Lung microvascular endothelial cell (primary cell): ENCODE measurements around the gene FKTN. TPM values are rescaled to one million over a fixed set of nuclear protein-coding genes. Genes with fewer than 3 reads are reported as not detected.
A peak's percentile ranks its signal among the peaks of the same experiment; 100 is the strongest.

Experiments
- DNase-seq, 2 donors: peaks; one replicate each; pipeline versions ENCODE4 v3.0.0 to v3.0.0-alpha.2; 2010; ENCODE audit warnings: low read depth in 2 of 2
- total RNA-seq: library from RNA; depleted of rRNA; stranded (reverse); fragments of >200 nt; gene quantifications from 2 replicates; pipeline ENCODE4 v1.2.1, GENCODE V29; 2014

The FKTN gene
- total RNA-seq, 1 donor from 2014 or later = 6.0 TPM

- DNase-seq = no peak
Observed at GRCh38 chr9:105678163-105678562, 120.2 kb downstream of the FKTN start.

GRCh38 chr9:105678781-105679180, 120.8 kb downstream of the FKTN start:
- no peak for DNase-seq

GRCh38 chr9:105679257-105680022, 121.5 kb downstream of the FKTN start:
- DNase-seq = peak in 1 of 2 donors; percentile 7

- DNase-seq = no peak
Observed at GRCh38 chr9:105681313-105681712, 123.4 kb downstream of the FKTN start.

GRCh38 chr9:105681724-105682123, 123.8 kb downstream of the FKTN start:
- DNase-seq = peak in 1 of 2 donors; percentile 40

- no peak for DNase-seq
Observed at GRCh38 chr9:105683688-105684275, 125.9 kb downstream of the FKTN start.

- no peak for DNase-seq
Observed at GRCh38 chr9:105686936-105687335, 129.0 kb downstream of the FKTN start.

Other genes with a start within 250 kb of the FKTN start
- gene FSD1L, start 110.1 kb upstream of the FKTN start, total RNA-seq = 1.2 and 1.3 TPM in 2 replicates
- gene TAL2, start 104.3 kb downstream of the FKTN start, total RNA-seq = not detected in 2 replicates
- gene TMEM38B, start 136.4 kb downstream of the FKTN start, total RNA-seq = 5.0 and 6.3 TPM in 2 replicates